Gastrocnemius medialis (tissue), 4 donors: ENCODE data around the gene PEAK1. TPM values are rescaled to one million over a fixed set of nuclear protein-coding genes. Genes with fewer than 3 reads are reported as not detected.

Experiments
- ATAC-seq, 2 donors: fragments of 150-250 bp; one replicate each; pipeline ENCODE4 v1.9.1; 2016
- DNase-seq, 2 donors: peaks; one replicate each; pipeline ENCODE4 v3.0.0-alpha.2; 2019
- H3K27ac ChIP-seq, 4 donors: fragments of 200-600 bp; sonication (generic); 1 replicate in 1 of 4; 2 replicates in 3 of 4; pipeline ENCODE4 v1.5.1; 2016 to 2018; ENCODE audit warnings: mild to moderate bottlenecking in 2 of 4, moderate library complexity in 1 of 4
- H3K27me3 ChIP-seq, 3 donors: fragments of 200-600 bp; sonication (generic) in 2 of 3; 1 replicate in 1 of 3; 2 replicates in 2 of 3; pipeline versions ENCODE4 v1.5.1 to v1.6.0; 2016 to 2019; ENCODE audit warnings: mild to moderate bottlenecking in 1 of 3, moderate library complexity in 1 of 3
- H3K36me3 ChIP-seq, 2 donors: fragments of 200-600 bp; sonication (generic) in 1 of 2; one replicate each; pipeline ENCODE4 v1.5.1; 2017 to 2018
- H3K4me1 ChIP-seq, 2 donors: fragments of 200-600 bp; sonication (generic) in 1 of 2; one replicate each; pipeline ENCODE4 v1.5.1; 2016 to 2017; ENCODE audit warnings: mild to moderate bottlenecking in 2 of 2
- H3K4me3 ChIP-seq, 4 donors: fragments of 200-600 bp; sonication (generic) in 3 of 4; 1 replicate in 1 of 4; 2 replicates in 3 of 4; pipeline ENCODE4 v1.5.1; 2016 to 2019; ENCODE audit warnings: mild to moderate bottlenecking in 2 of 4
- H3K9me3 ChIP-seq, 3 donors: fragments of 200-600 bp; sonication (generic) in 2 of 3; 1 replicate in 1 of 3; 2 replicates in 2 of 3; pipeline ENCODE4 v1.5.1; 2016 to 2019
- CTCF ChIP-seq, 5 experiments: fragments of 450-650 bp in 3 of 5; fragments of 200-600 bp in 2 of 5; sonication (generic) in 2 of 5; IDR thresholded peaks in 4 of 5; conservative IDR thresholded peaks in 1 of 5; 1 replicate in 4 of 5; 2 replicates in 1 of 5; pipeline ENCODE4 v1.5.1; 2016 to 2019; ENCODE audit warnings: antibody characterized with exemption in 5 of 5, mild to moderate bottlenecking in 3 of 5, moderate library complexity in 3 of 5
- POLR2A ChIP-seq, 2 donors: fragments of 450-650 bp; IDR thresholded peaks; one replicate each; pipeline ENCODE4 v1.6.1; 2017; ENCODE audit warnings: antibody characterized with exemption in 2 of 2, mild to moderate bottlenecking in 2 of 2, moderate library complexity in 2 of 2
- in situ Hi-C, 4 donors: fragments of 200-750 bp; cut with MboI; loops; one replicate each; pipeline versions ENCODE4 v1.15.0 to v1.8.0; 2017; ENCODE audit warnings: low sequenced_read_pairs in 4 of 4
- intact Hi-C: fragments of 100-400 bp; cut with DNase I; formaldehyde crosslinking; loops from one replicate; pipeline ENCODE4 v1.15.1; 2023; ENCODE audit warnings: low total_unique reads
- total RNA-seq, 4 donors: library from RNA; depleted of rRNA; stranded (reverse); fragments of >200 nt; gene quantifications; one replicate each; pipeline versions ENCODE4 v1.1.0 to v1.2.3, GENCODE V29; 2016

PEAK1 gene
- total RNA-seq, 4 donors from 2014 or later = 17.8 to 21.9 (median 20.8) TPM

GRCh38 chr15:77144492-77145070, 275.3 kb downstream of the PEAK1 start:
- Histone ChIP-seq H3K36me3 (peaks cover 0 to 3% of the 10 kb centered on the region in 2 donors), H3K4me3 (no peak overlapping the region), H3K9me3 (no peaks in the 10 kb centered on the region), H3K27ac (peak overlapping the region in 1 of 4 donors; percentile 52), H3K4me1 (no peaks in the 10 kb centered on the region), H3K27me3 (no peaks in the 10 kb centered on the region)
- intact Hi-C loops (no loop called here), in situ Hi-C loops (no loop called here)
- TF ChIP-seq CTCF (IDR thresholded peaks at IDR 0.05 in 4 of 5, conservative IDR thresholded peaks at IDR 0.05 in 1 of 5) = no peak
- TF ChIP-seq POLR2A (IDR thresholded peaks at IDR 0.05) = no peak
- ATAC-seq (peak in 1 of 2 donors; percentile 66), DNase-seq (no peak)

GRCh38 chr15:77144026-77144425, 275.9 kb downstream of the PEAK1 start:
- no peak for TF ChIP-seq CTCF (IDR thresholded peaks at IDR 0.05 in 4 of 5, conservative IDR thresholded peaks at IDR 0.05 in 1 of 5)
- TF ChIP-seq POLR2A (IDR thresholded peaks at IDR 0.05) = no peak
- peak overlapping the region in 1 of 4 donors; percentile 52 for H3K27ac ChIP-seq

GRCh38 chr15:77143616-77144015, 276.3 kb downstream of the PEAK1 start:
- Histone ChIP-seq H3K4me3 (no peak overlapping the region), H3K4me1 (no peaks in the 10 kb centered on the region), H3K9me3 (no peaks in the 10 kb centered on the region), H3K36me3 (peaks cover 0 to 3% of the 10 kb centered on the region in 2 donors), H3K27ac (peak overlapping the region in 1 of 4 donors; percentile 52), H3K27me3 (no peaks in the 10 kb centered on the region)
- TF ChIP-seq POLR2A (IDR thresholded peaks at IDR 0.05) = no peak
- no peak for TF ChIP-seq CTCF (IDR thresholded peaks at IDR 0.05 in 4 of 5, conservative IDR thresholded peaks at IDR 0.05 in 1 of 5)
- DNase-seq = no peak
- in situ Hi-C loops = no loop called here
- intact Hi-C loops = no loop called here
- ATAC-seq = no peak

More at GRCh38 chr15:77144026-77144425, 275.9 kb downstream of the PEAK1 start:
- no peaks in the 10 kb centered on the region for H3K4me1 ChIP-seq
- DNase-seq (no peak), ATAC-seq (no peak)
- H3K9me3 ChIP-seq = no peaks in the 10 kb centered on the region
- in situ Hi-C loops = no loop called here
- H3K36me3 ChIP-seq = peaks cover 0 to 3% of the 10 kb centered on the region in 2 donors
- no peak overlapping the region for H3K4me3 ChIP-seq
- intact Hi-C loops = no loop called here
- H3K27me3 ChIP-seq = no peaks in the 10 kb centered on the region

GRCh38 chr15:77143191-77143590, 276.7 kb downstream of the PEAK1 start:
- intact Hi-C loops (no loop called here), in situ Hi-C loops (no loop called here)
- Histone ChIP-seq H3K4me1 (no peaks in the 10 kb centered on the region), H3K4me3 (no peak overlapping the region), H3K9me3 (no peaks in the 10 kb centered on the region), H3K27me3 (no peaks in the 10 kb centered on the region), H3K36me3 (peaks cover 0 to 3% of the 10 kb centered on the region in 2 donors), H3K27ac (no peak overlapping the region)
- ATAC-seq (no peak), DNase-seq (no peak)
- no peak for TF ChIP-seq POLR2A (IDR thresholded peaks at IDR 0.05)
- TF ChIP-seq CTCF (IDR thresholded peaks at IDR 0.05 in 4 of 5, conservative IDR thresholded peaks at IDR 0.05 in 1 of 5) = no peak

- no peak overlapping the region for H3K4me3 ChIP-seq
- no peaks in the 10 kb centered on the region for H3K4me1 ChIP-seq
- DNase-seq = no peak
- H3K9me3 ChIP-seq = no peaks in the 10 kb centered on the region
- H3K27ac ChIP-seq = no peak overlapping the region
- no peak for ATAC-seq
- in situ Hi-C loops (no loop called here), intact Hi-C loops (no loop called here)
- TF ChIP-seq CTCF (IDR thresholded peaks at IDR 0.05 in 4 of 5, conservative IDR thresholded peaks at IDR 0.05 in 1 of 5) = no peak
- TF ChIP-seq POLR2A (IDR thresholded peaks at IDR 0.05) = no peak
- H3K27me3 ChIP-seq = no peaks in the 10 kb centered on the region
- H3K36me3 ChIP-seq = peaks cover 0 to 3% of the 10 kb centered on the region in 2 donors
These were observed 279.7 kb downstream of the PEAK1 start for GRCh38 chr15:77140220-77140619.
